Spleen (tissue), 7 donors: ENCODE measurements around the gene PCNX4.

ENCODE experiments used
- POLR2A ChIP-seq, 3 donors: fragments of 450-650 bp; IDR thresholded peaks; one replicate each; pipeline ENCODE4 v1.5.1; 2017; ENCODE audit warnings: antibody characterized with exemption in 3 of 3, mild to moderate bottlenecking in 1 of 3
- TF ChIP-seq, protein P1 (sequence below), 11 experiments: fragments of 200-600 bp in 7 of 11; fragments of 450-650 bp in 4 of 11; sonication (generic) in 4 of 11; IDR thresholded peaks in 8 of 11; conservative IDR thresholded peaks in 3 of 11; 1 replicate in 7 of 11; 2 replicates in 4 of 11; pipeline versions ENCODE4 v1.4.0 to v1.8.0; 2016 to 2021; ENCODE audit warnings: antibody characterized with exemption in 11 of 11, inconsistent platforms in 4 of 11, mild to moderate bottlenecking in 1 of 11
- donor health status: DM: no; HTN: no; CAD: no; lungs with moderate emphysema.
- donor health status: DM: no; HTN: no; CAD: no.
- donor health status: DM: no; HTN: no; CAD: no.

DNA sequence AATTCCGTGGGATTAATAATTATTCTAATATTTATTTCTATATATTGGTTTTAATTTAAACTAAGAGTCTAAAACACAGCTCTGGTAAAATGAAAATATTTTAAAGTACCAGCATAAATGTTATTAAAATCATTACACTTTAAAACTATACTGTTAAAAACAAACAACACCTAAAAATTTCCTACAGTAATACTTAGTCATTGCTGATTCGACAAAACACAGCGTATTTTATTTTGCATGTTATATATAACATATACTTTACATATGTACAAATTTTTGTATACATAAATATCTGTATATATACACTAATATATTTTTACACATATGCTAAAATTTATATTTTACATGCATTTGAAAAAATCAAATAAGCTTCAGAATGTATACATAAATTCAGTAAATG lies 6.0 kb upstream of the PCNX4 start:
- TF ChIP-seq POLR2A (IDR thresholded peaks at IDR 0.05), result no peak
- TF ChIP-seq, protein P1, sequence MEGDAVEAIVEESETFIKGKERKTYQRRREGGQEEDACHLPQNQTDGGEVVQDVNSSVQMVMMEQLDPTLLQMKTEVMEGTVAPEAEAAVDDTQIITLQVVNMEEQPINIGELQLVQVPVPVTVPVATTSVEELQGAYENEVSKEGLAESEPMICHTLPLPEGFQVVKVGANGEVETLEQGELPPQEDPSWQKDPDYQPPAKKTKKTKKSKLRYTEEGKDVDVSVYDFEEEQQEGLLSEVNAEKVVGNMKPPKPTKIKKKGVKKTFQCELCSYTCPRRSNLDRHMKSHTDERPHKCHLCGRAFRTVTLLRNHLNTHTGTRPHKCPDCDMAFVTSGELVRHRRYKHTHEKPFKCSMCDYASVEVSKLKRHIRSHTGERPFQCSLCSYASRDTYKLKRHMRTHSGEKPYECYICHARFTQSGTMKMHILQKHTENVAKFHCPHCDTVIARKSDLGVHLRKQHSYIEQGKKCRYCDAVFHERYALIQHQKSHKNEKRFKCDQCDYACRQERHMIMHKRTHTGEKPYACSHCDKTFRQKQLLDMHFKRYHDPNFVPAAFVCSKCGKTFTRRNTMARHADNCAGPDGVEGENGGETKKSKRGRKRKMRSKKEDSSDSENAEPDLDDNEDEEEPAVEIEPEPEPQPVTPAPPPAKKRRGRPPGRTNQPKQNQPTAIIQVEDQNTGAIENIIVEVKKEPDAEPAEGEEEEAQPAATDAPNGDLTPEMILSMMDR (IDR thresholded peaks at IDR 0.05 in 8 of 11, conservative IDR thresholded peaks at IDR 0.05 in 3 of 11), result no peak
